GM19468 (cell line): ENCODE results near the gene STEAP1.

Source experiments
- ATAC-seq: cut with Tn5 transposase; IDR thresholded peaks from one replicate; pipeline ENCODE4 v1.9.1; 2021; ENCODE audit warnings: mild to moderate bottlenecking, moderate library complexity, moderate number of reproducible peaks; ENCODE audit not compliant: unreplicated experiment; ENCODE audit errors: extremely low read depth

Gene STEAP1

GRCh38 chr7:90210475-90210874 lies 56.2 kb downstream of the STEAP1 start:
- ATAC-seq: no peak

GRCh38 chr7:90210981-90211380 lies 56.7 kb downstream of the STEAP1 start:
- ATAC-seq: no peak

- ATAC-seq: peak; percentile 88
Measured at GRCh38 chr7:90211391-90212148, 57.3 kb downstream of the STEAP1 start, which contains the start of gene STEAP2. TSS of gene STEAP2 (plus strand) at chr7:90211740. CDS start at chr7:90225083, 13,343 bp downstream.

- ATAC-seq: no peak
Measured at GRCh38 chr7:90212149-90212495, 57.9 kb downstream of the STEAP1 start.

- ATAC-seq: no peak
Measured at GRCh38 chr7:90213521-90213920, 59.3 kb downstream of the STEAP1 start.
